Mammary epithelial cell (primary cell): Measurements from ENCODE around the gene DYNC2H1.

Source experiments
- EZH2 ChIP-seq: IDR thresholded peaks from 2 replicates; pipeline ENCODE4 v1.6.1; 2012; ENCODE audit warnings: low read length, inconsistent platforms, borderline replicate concordance
- TF ChIP-seq, protein P1 (sequence below), 2 donors: IDR thresholded peaks in 1 of 2; conservative IDR thresholded peaks in 1 of 2; 2 replicates each; pipeline ENCODE4 v1.5.1; 2011 to 2012; ENCODE audit warnings: inconsistent platforms in 2 of 2, low read length in 2 of 2, mild to moderate bottlenecking in 2 of 2, control low read depth in 1 of 2, low read depth in 1 of 2; ENCODE audit not compliant: insufficient read depth in 1 of 2; ENCODE audit errors: extremely low read depth in 1 of 2

DNA sequence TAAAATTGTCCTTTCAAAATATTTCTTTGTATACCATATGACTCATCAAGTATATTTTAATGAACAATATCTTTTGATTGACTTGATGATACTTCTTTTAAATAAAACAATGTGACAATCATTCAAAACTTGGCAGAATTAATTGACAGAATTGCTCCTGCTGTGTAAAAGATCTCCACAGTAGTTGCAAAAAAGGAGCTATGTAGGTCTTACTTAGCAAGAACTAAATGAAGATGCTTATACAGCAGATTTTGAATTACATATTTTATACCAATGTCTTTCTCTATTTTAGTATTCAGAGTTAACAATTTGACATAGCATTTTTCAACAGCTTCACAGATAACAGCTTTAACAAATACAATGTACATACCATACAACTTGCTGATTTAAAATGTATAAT is 144.9 kb downstream of the DYNC2H1 start:
- no peak for TF ChIP-seq EZH2
- TF ChIP-seq, protein P1, sequence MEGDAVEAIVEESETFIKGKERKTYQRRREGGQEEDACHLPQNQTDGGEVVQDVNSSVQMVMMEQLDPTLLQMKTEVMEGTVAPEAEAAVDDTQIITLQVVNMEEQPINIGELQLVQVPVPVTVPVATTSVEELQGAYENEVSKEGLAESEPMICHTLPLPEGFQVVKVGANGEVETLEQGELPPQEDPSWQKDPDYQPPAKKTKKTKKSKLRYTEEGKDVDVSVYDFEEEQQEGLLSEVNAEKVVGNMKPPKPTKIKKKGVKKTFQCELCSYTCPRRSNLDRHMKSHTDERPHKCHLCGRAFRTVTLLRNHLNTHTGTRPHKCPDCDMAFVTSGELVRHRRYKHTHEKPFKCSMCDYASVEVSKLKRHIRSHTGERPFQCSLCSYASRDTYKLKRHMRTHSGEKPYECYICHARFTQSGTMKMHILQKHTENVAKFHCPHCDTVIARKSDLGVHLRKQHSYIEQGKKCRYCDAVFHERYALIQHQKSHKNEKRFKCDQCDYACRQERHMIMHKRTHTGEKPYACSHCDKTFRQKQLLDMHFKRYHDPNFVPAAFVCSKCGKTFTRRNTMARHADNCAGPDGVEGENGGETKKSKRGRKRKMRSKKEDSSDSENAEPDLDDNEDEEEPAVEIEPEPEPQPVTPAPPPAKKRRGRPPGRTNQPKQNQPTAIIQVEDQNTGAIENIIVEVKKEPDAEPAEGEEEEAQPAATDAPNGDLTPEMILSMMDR (conservative IDR thresholded peaks at IDR 0.05 in 1 of 2, IDR thresholded peaks at IDR 0.05 in 1 of 2; ENCODE audit: extremely low read depth in 1 of 2, insufficient read depth in 1 of 2, low read depth in 1 of 2, low read length in 2 of 2): no peak
